Esophagus mucosa (tissue), 1 donor: ENCODE results near the gene CFAP53. TPM values are rescaled to one million over a fixed set of nuclear protein-coding genes. Genes with fewer than 3 reads are reported as not detected.
A peak's percentile ranks its signal among the peaks of the same experiment; 100 is the strongest.
"Not testable (repeated sequence)": the region's sequence is repeated elsewhere in the genome, so short reads cannot be mapped to it uniquely, and the experiment has no call there.

Experiments
- ATAC-seq: fragments of 200-7000 bp; cut with Tn5 transposase; one replicate; pipeline ENCODE4 v1.9.1; 2020
- total RNA-seq: library from RNA; stranded (reverse); gene quantifications from one replicate; pipeline ENCODE4 v1.2.4, GENCODE V29; 2023
- donor health status: DM: yes; HTN: yes; CAD: no.

The CFAP53 gene
- total RNA-seq, 1 donor from 2014 or later, result 0.36 TPM

DNA sequence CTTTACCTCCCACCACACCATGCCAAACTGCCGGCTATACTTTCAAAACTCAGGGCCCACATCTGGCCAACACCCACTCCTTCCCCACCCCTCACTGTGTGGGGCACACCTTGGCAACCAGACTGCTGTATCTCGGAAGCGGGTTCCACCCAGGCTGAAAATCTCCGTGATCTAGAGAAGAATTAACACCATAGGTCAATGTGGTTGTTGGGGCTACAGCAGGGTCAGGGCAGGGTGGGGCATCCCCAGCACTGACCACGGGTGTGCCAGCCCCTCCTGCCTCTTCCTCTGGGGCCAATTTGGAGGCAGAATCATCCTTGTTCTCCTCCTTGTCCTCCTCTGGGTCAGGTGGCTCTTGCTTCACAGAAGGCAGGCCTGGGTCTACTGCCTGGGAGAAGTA is 6.3 kb upstream of the CFAP53 start:
- no peak for ATAC-seq

DNA sequence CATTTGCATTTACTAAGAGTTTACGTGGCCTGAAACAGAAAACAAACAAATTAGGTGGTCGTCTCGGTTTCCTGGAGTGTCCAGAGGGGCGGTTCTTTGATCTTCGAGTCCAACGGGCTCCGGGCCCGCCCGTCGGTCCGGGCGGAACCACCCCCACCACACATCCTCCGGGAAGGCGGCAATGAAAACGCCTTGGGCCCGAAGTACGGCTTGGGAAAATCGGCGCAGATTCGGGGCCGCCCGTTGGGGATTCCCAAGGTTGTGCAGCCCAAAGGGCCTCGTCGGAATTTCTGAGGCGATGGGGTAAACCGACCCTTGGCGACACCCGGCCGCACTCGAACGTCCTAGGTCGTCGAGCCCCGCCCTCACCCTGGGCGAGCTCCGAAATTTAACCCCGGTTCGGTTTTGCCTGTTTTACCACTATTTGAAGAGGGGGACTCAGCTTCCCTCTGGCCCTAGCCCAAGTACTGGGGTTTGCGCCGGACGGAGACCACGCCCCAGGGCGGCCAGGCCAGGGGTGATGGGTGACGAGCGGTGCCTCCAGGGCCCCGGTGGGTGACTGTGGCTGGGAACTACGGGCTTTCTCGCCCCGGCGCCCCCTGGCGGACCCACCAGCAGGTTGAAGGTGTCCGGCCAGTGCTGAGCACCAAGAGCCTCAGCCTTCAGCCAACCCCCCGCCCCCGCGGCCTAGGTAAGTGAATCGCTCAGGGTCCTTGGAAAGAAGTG is 1.9 kb upstream of the CFAP53 start:
- peak; percentile 68 for ATAC-seq

DNA sequence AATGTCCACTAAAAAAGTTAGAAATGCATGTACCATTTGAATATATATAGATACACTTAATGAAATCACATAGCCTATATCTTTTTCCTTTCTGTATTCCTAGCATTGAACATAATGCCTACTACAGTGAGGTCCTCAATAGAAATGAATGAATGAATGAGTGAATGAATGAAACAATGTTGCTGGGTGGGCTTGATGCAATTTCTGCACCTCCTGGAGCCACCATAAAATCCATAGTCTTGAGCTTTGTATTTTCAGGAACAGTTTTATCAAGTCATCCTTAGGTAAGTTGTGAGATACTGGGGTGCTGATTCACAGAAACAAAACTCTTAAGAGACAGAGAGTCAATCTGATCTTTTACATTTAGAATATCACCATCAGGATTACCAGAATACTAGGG is 3.3 kb downstream of the CFAP53 start:
- ATAC-seq, result no peak

GRCh38 chr18:50250935-50251334 is 15.4 kb downstream of the CFAP53 start:
- no peak for ATAC-seq

DNA sequence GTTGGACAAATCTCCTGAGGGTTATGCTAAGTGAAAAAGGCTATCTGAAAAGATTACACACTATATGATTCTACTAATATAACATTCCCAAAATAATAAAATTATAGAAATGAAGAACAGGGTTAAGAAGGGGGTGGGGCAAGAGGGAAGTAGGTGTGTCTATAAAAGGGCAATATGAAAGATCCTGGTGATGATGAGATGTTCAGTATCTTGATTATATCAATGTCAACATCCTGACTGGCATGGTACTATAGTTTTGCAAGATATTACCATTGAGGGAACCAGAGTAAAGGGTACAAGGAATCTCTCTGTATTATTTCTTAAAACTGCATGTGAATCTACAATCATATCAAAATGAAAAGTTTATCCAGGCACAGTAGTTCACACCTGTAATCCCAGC is 16.7 kb downstream of the CFAP53 start:
- no peak for ATAC-seq

DNA sequence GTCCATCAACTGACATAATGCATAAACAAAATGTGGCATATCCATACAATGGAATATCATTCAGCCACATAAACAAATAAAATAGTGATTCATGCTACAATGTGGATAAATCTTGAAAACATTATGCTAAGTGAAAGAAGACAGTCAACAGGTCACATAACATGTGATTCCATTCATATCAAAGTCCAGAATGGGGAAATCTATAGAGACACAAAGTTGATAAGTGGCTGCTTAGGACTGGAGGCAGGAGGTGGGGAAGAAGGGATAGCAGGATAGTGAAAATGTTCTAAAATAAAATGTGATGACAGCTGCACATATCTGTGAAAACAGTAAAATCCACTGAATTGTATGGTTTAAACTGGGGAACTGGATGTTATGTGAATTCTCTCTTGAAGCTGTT is 18.7 kb downstream of the CFAP53 start:
- no peak for ATAC-seq

- ATAC-seq, result not testable (repeated sequence)
These were observed 24.5 kb downstream of the CFAP53 start for GRCh38 chr18:50241768-50242167.

GRCh38 chr18:50240080-50240563 is 26.2 kb downstream of the CFAP53 start:
- peak; percentile 90 for ATAC-seq

DNA sequence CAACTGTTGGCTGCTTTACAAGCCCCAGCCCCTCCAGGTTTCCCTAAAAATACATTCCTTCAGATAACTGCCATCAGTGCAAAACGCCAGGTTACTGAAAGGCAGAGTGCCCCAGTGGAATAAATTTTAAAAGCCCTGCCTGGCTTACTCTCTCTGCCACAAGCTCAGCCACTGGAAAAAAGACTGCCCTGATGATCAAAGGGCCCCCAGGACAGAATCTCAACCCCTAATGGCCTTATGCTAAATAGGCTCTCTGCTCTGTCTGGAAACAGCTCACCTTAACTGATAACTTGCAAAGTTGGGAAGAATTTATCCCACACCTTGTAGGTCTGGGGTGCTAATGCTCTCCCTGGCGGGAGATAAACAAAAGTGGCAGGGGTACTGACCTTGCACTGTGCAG is 33.9 kb downstream of the CFAP53 start:
- ATAC-seq, result no peak

DNA sequence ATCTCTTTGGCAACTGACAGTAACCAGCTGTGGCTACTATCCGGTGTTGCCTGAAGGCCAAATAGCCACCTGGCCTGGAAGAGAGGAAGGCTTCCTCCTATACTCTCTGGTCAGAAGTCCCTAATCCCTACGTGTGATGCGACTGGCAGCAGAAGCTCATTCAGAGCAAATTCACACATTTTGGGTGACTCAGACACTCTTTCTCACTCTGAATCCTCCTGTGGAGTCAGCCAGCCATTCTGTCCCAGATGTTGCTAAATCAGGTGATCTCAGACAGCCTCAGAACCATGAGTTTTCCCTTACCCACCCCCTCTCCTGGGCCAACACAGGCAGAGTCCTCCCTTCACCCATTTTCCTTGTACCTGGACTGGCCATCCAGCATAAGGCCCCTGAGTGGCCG is 34.7 kb downstream of the CFAP53 start:
- peak; percentile 86 for ATAC-seq

- ATAC-seq, result not testable (repeated sequence)
These were observed 46.0 kb downstream of the CFAP53 start for GRCh38 chr18:50220249-50220648.

- ATAC-seq, result peak; percentile 70
These were observed 47.7 kb downstream of the CFAP53 start for GRCh38 chr18:50218432-50219197.

GRCh38 chr18:50209311-50209710 is 57.0 kb downstream of the CFAP53 start:
- ATAC-seq, result no peak

GRCh38 chr18:50207722-50208121 is 58.6 kb downstream of the CFAP53 start:
- ATAC-seq, result no peak

GRCh38 chr18:50203801-50204604 is 62.3 kb downstream of the CFAP53 start:
- peak; percentile 55 for ATAC-seq

DNA sequence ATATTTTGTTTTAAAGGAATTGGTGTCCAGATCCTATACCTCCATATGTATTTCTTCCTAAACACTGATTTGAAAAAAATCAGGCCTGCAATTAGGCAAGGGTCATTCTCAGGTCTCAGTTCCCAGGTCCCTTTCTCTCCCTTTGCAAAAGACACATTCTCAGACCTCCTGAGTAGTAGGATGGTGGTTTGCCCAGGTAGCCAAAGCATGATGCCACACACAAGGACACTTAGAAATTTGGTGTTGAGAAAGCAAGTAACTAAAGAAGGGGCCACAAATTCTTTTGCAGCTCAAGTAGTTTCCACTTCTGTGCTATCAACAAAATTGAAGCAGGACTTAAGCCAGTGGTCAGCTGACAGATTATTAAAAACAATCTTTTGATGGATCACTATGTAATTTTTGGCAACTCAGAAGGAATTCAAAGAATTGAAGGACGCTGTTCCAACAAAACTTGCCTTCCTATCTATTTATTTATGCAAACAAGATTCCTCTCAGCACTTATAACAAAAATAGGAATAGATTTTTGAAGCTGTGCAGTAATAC is 64.7 kb downstream of the CFAP53 start:
- no peak for ATAC-seq

- ATAC-seq, result no peak
These were observed 66.4 kb downstream of the CFAP53 start for GRCh38 chr18:50199921-50200320.

- ATAC-seq, result no peak
These were observed 66.9 kb downstream of the CFAP53 start for GRCh38 chr18:50199346-50199855.

- ATAC-seq, result no peak
These were observed 70.0 kb downstream of the CFAP53 start for GRCh38 chr18:50196261-50196660.

DNA sequence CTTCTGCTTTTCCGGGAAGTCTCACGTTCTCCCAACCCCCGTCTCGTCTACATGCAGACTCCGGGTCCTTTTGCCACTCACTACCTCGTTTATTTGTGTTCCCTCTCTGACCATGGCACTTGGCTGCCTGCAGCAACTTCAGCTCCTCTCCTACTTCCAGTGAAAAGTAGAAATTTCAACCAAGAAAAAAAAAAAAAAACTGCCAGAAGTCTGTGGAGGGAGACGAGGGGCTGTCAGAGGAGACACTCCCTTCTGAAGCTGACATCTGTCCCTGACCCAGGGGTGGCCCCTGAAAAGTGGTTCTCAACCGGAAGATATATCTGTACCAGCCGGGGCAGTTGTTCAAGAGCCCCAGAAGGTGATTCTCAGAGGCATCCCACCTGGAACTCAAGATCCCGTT is 70.6 kb downstream of the CFAP53 start:
- no peak for ATAC-seq

DNA sequence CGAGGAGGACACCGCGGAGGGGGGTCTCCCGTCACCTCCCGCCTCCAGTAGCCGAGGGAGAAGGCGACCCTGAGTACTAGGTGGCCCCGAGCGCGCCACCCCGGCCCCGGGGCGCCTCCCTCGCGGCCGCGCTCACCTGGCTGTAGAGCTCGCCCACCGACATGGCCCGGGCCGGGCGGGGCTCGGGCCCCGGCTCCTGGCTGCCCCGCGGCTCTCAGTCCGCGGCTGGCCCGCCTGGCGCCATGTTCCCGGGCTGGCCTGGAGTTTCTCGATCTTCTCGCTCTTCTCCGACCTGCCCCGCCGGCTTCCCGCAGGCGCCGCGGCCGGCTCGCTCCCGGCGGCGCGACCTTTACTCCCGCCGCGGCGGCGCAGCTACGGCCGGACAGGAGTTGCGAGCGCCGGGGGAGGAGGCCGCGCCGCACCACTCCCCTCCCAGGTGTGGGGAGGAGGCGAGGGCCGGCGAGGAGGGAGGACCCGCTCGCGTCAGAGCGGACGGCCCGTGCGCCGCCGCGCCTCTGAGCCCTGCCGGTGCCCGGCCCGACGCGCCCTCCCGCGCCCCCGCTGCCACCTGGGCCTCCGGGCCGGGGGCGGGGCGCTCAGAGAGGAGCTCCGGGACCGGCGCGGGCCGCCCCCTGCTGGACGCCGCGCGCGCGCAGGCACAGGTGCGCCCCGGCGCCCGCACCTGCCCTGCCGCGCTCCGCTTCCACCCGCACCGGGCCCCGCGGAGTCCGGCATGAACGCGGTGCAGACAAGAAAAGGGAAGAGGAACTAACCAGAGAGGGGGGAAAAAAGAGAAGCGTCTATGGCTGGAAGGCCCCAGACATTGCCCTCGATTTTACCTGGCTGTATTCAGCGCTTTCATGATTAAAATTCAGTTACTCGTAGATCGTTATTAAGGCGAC is 71.4 kb downstream of the CFAP53 start, which contains the start of gene MYO5B:
TSS of gene MYO5B (minus strand) at position 517 of the 902 bp plus-strand sequence. CDS start at position 163, 354 bp downstream.
- ATAC-seq, result peak; percentile 91
